IMR-90 (cell line): ENCODE results near the gene LYSMD3. TPM values are rescaled to one million over a fixed set of nuclear protein-coding genes. Genes with fewer than 3 reads are reported as not detected.

Experiments
- ATAC-seq: fragments of 200-7000 bp; cut with Tn5 transposase; 2 replicates; pipeline ENCODE4 v1.9.1; 2020; ENCODE audit warnings: low read depth, mild to moderate bottlenecking, moderate library complexity
- BruUV-seq: library from RNA; stranded (reverse); fragments of 400-500 nt; replicated peaks from 2 replicates; lab custom pipeline; 2021; lab: Mats Ljungman, UMichigan
- CTCF ChIA-PET: fragments of 300-600 bp; formaldehyde crosslinking; extraction: SDS; loops from one replicate; lab custom pipeline; 2021; ENCODE audit warnings: antibody characterized with exemption; lab: Yijun Ruan, JAX
- POLR2A ChIA-PET: fragments of 300-600 bp; sonication (Branson Sonifier 250); formaldehyde crosslinking; loops from one replicate; lab custom pipeline; 2022; ENCODE audit warnings: antibody characterized with exemption; ENCODE audit not compliant: unreplicated experiment; lab: Charles Lee
- DNase-seq: peaks from one replicate; pipeline ENCODE4 v3.0.0; 2013
- H2AFZ ChIP-seq: replicated peaks from 2 replicates; pipeline ENCODE3; 2013; ENCODE audit warnings: low read length, mild to moderate bottlenecking; ENCODE audit not compliant: poor library complexity
- H2AK5ac ChIP-seq: 2 replicates; pipeline ENCODE4 v1.6.1; 2013; ENCODE audit warnings: low read depth, low read length, inconsistent platforms
- H2AK9ac ChIP-seq: replicated peaks from 2 replicates; pipeline ENCODE3; 2013; ENCODE audit warnings: mild to moderate bottlenecking, low read depth, low read length, moderate library complexity; ENCODE audit not compliant: poor library complexity
- H2BK120ac ChIP-seq: 2 replicates; pipeline ENCODE4 v1.6.1; 2013; ENCODE audit warnings: low read depth, low read length, inconsistent platforms
- H2BK15ac ChIP-seq: 3 replicates; pipeline ENCODE4 v1.6.1; 2013; ENCODE audit warnings: low read depth, low read length, inconsistent platforms
- H2BK20ac ChIP-seq: 2 replicates; pipeline ENCODE4 v1.6.1; 2013; ENCODE audit warnings: low read depth, mild to moderate bottlenecking, inconsistent platforms, low read length, moderate library complexity
- H2BK5ac ChIP-seq: 2 replicates; pipeline ENCODE4 v1.6.1; 2013; ENCODE audit warnings: mild to moderate bottlenecking, low read depth, low read length, inconsistent platforms; ENCODE audit not compliant: poor library complexity, severe bottlenecking
- H3K14ac ChIP-seq: replicated peaks from 2 replicates; pipeline ENCODE4 v1.6.1; 2013; ENCODE audit warnings: low read depth, low read length, inconsistent platforms
- H3K18ac ChIP-seq: 2 replicates; pipeline ENCODE4 v1.6.1; 2013; ENCODE audit warnings: low read depth, low read length, control low read depth
- H3K23ac ChIP-seq: 2 replicates; pipeline ENCODE4 v1.6.1; 2013; ENCODE audit warnings: low read depth, low read length, inconsistent platforms
- H3K27ac ChIP-seq: 2 replicates; pipeline ENCODE4 v1.5.1; 2013; ENCODE audit warnings: mild to moderate bottlenecking, control low read depth, low read length; ENCODE audit not compliant: insufficient read depth
- H3K27me3 ChIP-seq: 2 replicates; pipeline ENCODE4 v1.6.1; 2013; ENCODE audit warnings: low read length; ENCODE audit not compliant: control insufficient read depth, insufficient read depth
- H3K36me3 ChIP-seq: 2 replicates; pipeline ENCODE4 v1.6.1; 2013; ENCODE audit warnings: low read length, mixed read lengths; ENCODE audit not compliant: control insufficient read depth, insufficient read depth
- H3K4ac ChIP-seq: 2 replicates; pipeline ENCODE4 v1.6.1; 2013; ENCODE audit warnings: low read depth, low read length, inconsistent platforms
- H3K4me1 ChIP-seq: 2 replicates; pipeline ENCODE4 v1.6.1; 2013; ENCODE audit warnings: low read length, mixed read lengths; ENCODE audit not compliant: control insufficient read depth, insufficient read depth
- H3K4me2 ChIP-seq: 2 replicates; pipeline ENCODE4 v1.6.1; 2013; ENCODE audit warnings: low read depth, mild to moderate bottlenecking, control low read depth, low read length, moderate library complexity
- H3K4me3 ChIP-seq: 2 replicates; pipeline ENCODE4 v1.5.1; 2013; ENCODE audit warnings: low read depth, mild to moderate bottlenecking, control low read depth, low read length, moderate library complexity; ENCODE audit not compliant: insufficient read depth
- H3K56ac ChIP-seq: 2 replicates; pipeline ENCODE4 v1.6.1; 2013; ENCODE audit warnings: low read length, inconsistent platforms; ENCODE audit not compliant: insufficient read depth; ENCODE audit errors: extremely low read depth
- H3K79me1 ChIP-seq, 2 experiments: 2 replicates each; pipeline ENCODE4 v1.6.1; 2013; ENCODE audit warnings: low read length in 2 of 2, inconsistent platforms in 1 of 2, low read depth in 1 of 2
- H3K9ac ChIP-seq: 2 replicates; pipeline ENCODE4 v1.6.1; 2013; ENCODE audit warnings: low read depth, low read length, control low read depth
- H3K9me1 ChIP-seq: 2 replicates; pipeline ENCODE4 v1.6.1; 2013; ENCODE audit warnings: low read length, inconsistent platforms; ENCODE audit not compliant: insufficient read depth
- H3K9me3 ChIP-seq: 2 replicates; pipeline ENCODE4 v1.6.1; 2013; ENCODE audit warnings: low read length; ENCODE audit not compliant: control insufficient read depth, insufficient read depth
- H4K20me1 ChIP-seq: 2 replicates; pipeline ENCODE4 v1.6.1; 2013; ENCODE audit warnings: low read length, inconsistent platforms; ENCODE audit not compliant: insufficient read depth
- H4K5ac ChIP-seq: 2 replicates; pipeline ENCODE4 v1.6.1; 2013; ENCODE audit warnings: mild to moderate bottlenecking, low read depth, low read length, control low read depth
- H4K8ac ChIP-seq, 2 experiments: 2 replicates each; pipeline ENCODE4 v1.6.1; 2013; ENCODE audit warnings: low read depth in 2 of 2, low read length in 2 of 2, control low read depth in 1 of 2, inconsistent platforms in 1 of 2
- H4K91ac ChIP-seq: 2 replicates; pipeline ENCODE4 v1.6.1; 2013; ENCODE audit warnings: low read depth, low read length, inconsistent platforms; ENCODE audit not compliant: insufficient read depth
- CHD1 ChIP-seq: IDR thresholded peaks from 2 replicates; pipeline ENCODE4 v1.6.1; 2012; ENCODE audit warnings: low read depth, low read length, improper control_type of control experiment
- CTCF ChIP-seq: conservative IDR thresholded peaks from 2 replicates; pipeline ENCODE4 v1.5.1; 2012; ENCODE audit warnings: mild to moderate bottlenecking, low read depth, low read length, improper control_type of control experiment
- MAFK ChIP-seq: IDR thresholded peaks from 2 replicates; pipeline ENCODE4 v1.6.1; 2012; ENCODE audit warnings: low read depth, low read length, improper control_type of control experiment
- MXI1 ChIP-seq: IDR thresholded peaks from 2 replicates; pipeline ENCODE4 v1.6.1; 2012; ENCODE audit warnings: low read depth, mild to moderate bottlenecking, low read length, moderate library complexity, borderline replicate concordance
- POLR2A ChIP-seq: IDR thresholded peaks from 2 replicates; pipeline ENCODE4 v1.6.1; 2012; ENCODE audit warnings: mild to moderate bottlenecking, low read depth, low read length
- RAD21 ChIP-seq: IDR thresholded peaks from 2 replicates; pipeline ENCODE4 v1.6.1; 2012; ENCODE audit warnings: low read length, improper control_type of control experiment
- SMC3 ChIP-seq: fragments of 150-350 bp; IDR thresholded peaks from 2 replicates; pipeline ENCODE4 v1.6.1; 2016; ENCODE audit warnings: low read depth, mild to moderate bottlenecking, antibody characterized with exemption, low read length, moderate library complexity
- dilution Hi-C: fragments of 300-500 bp; cut with HindIII; formaldehyde crosslinking; loops from one replicate; pipeline ENCODE4 v1.14.3; 2018; ENCODE audit warnings: low sequenced_read_pairs; ENCODE audit not compliant: unreplicated experiment
- in situ Hi-C: fragments of 300-500 bp; cut with MboI; formaldehyde crosslinking; loops from 3 replicates; pipeline ENCODE4 v1.14.3; 2019; ENCODE audit warnings: low sequenced_read_pairs, inconsistent platforms, mixed read lengths
- intact Hi-C: fragments of 100-400 bp; cut with micrococcal nuclease; formaldehyde crosslinking; loops from 2 replicates; pipeline ENCODE4 v1.10.0; 2022
- polyA plus RNA-seq, 3 experiments: library from polyadenylated mRNA; depleted of rRNA; stranded (reverse); fragments of >200 nt; gene quantifications; 2 replicates each; pipeline ENCODE4 v1.2.3, GENCODE V29; 2012; ENCODE audit warnings: low replicate concordance in 1 of 3
- total RNA-seq: library from RNA; depleted of rRNA; stranded (reverse); fragments of >200 nt; gene quantifications from 2 replicates; pipeline ENCODE4 v1.2.3, GENCODE V29; 2012

Gene LYSMD3
- total and polyA plus RNA-seq, 2 of the 4 experiments (the other 2 are of a cell fraction) = 10.2 to 21.1 TPM

- Histone ChIP-seq H3K4ac (no peak overlapping the region), H3K4me2 (no peak overlapping the region), H4K91ac (no peak overlapping the region), H4K20me1 (no peaks in the 10 kb centered on the region), H3K27me3 (peaks cover 26% of the 10 kb centered on the region), H2AFZ (no peak overlapping the region), H3K18ac (no peak overlapping the region), H2BK20ac (no peak overlapping the region), H3K9me3 (no peaks in the 10 kb centered on the region), H2AK5ac (no peak overlapping the region), H2BK5ac (no peak overlapping the region), H3K79me1 (no peaks in the 10 kb centered on the region), H2BK15ac (no peak overlapping the region), H3K4me3 (no peak overlapping the region), H3K56ac (no peak overlapping the region), H2AK9ac (no peak overlapping the region), H3K9ac (no peak overlapping the region), H3K27ac (no peak overlapping the region), H3K9me1 (no peaks in the 10 kb centered on the region), H3K4me1 (no peaks in the 10 kb centered on the region), H4K8ac (no peak overlapping the region), H3K14ac (no peak overlapping the region), H4K5ac (no peak overlapping the region), H3K36me3 (no peaks in the 10 kb centered on the region), H2BK120ac (no peak overlapping the region), H3K23ac (no peak overlapping the region)
- intact Hi-C loops = no loop called here
- ATAC-seq (no peak), DNase-seq (no peak)
- CTCF ChIA-PET = no interaction called here
- TF ChIP-seq MAFK (no peak), MXI1 (no peak), CHD1 (no peak), POLR2A (no peak), SMC3 (no peak), CTCF (no peak), RAD21 (no peak)
- POLR2A ChIA-PET = no interaction called here
- dilution Hi-C loops = no loop called here
- in situ Hi-C loops = no loop called here
- BruUV-seq = no TSS peak
Observed at GRCh38 chr5:90555666-90556065, 26.3 kb upstream of the LYSMD3 start.
